SK-N-SH (cell line): ENCODE data around the gene TM9SF3. TPM values are rescaled to one million over a fixed set of nuclear protein-coding genes. Genes with fewer than 3 reads are reported as not detected.

Experiments
- CTCF ChIA-PET: fragments of 300-600, 350-600 bp; formaldehyde crosslinking; extraction: SDS; loops from one replicate; lab custom pipeline; 2021; lab: Yijun Ruan, JAX
- POLR2A ChIA-PET: fragments of 350-600 bp; sonication (Branson Sonifier 250); formaldehyde crosslinking; extraction: SDS; loops from one replicate; lab custom pipeline; 2020; ENCODE audit warnings: antibody characterized with exemption, inconsistent platforms; lab: Yijun Ruan, JAX
- DNase-seq: peaks from one replicate; pipeline ENCODE4 v3.0.0; 2012
- H2AFZ ChIP-seq: fragments of 200-600 bp; sonication (generic); 2 replicates; pipeline ENCODE4 v1.8.1; 2016; ENCODE audit warnings: antibody characterized with exemption, mild to moderate bottlenecking, low read depth
- H3F3A ChIP-seq: fragments of 200-600 bp; sonication (generic); replicated peaks from 2 replicates; pipeline ENCODE3; 2016; ENCODE audit warnings: antibody characterized with exemption, mild to moderate bottlenecking; ENCODE audit not compliant: insufficient read depth
- H3K27ac ChIP-seq, 2 experiments: fragments of 200-500 bp in 1 of 2; fragments of 200-600 bp in 1 of 2; sonication (Bioruptor generic) in 1 of 2; sonication (generic), shearing (Covaris generic) in 1 of 2; 2 replicates each; pipeline versions ENCODE4 v1.5.1 to v1.6.1; 2014 to 2016; ENCODE audit warnings: low read depth in 2 of 2, inconsistent platforms in 1 of 2, low read length in 1 of 2, mild to moderate bottlenecking in 1 of 2, mixed read lengths in 1 of 2
- H3K27me3 ChIP-seq: fragments of 200-600 bp; sonication (generic), shearing (Covaris generic); 2 replicates; pipeline ENCODE4 v1.6.1; 2016; ENCODE audit warnings: mixed run types; ENCODE audit not compliant: insufficient read depth
- H3K36me3 ChIP-seq, 2 experiments: fragments of 200-500 bp in 1 of 2; fragments of 200-600 bp in 1 of 2; sonication (Bioruptor generic) in 1 of 2; sonication (generic) in 1 of 2; replicated peaks in 1 of 2; 2 replicates each; pipeline versions ENCODE3 to v1.5.1; 2014 to 2016; ENCODE audit warnings: low read length in 1 of 2, mild to moderate bottlenecking in 1 of 2; ENCODE audit not compliant: insufficient read depth in 2 of 2, control insufficient read depth in 1 of 2
- H3K4me1 ChIP-seq, 2 experiments: fragments of 200-500 bp in 1 of 2; fragments of 200-600 bp in 1 of 2; sonication (Bioruptor generic) in 1 of 2; sonication (generic), shearing (Covaris generic) in 1 of 2; 2 replicates each; pipeline versions ENCODE4 v1.5.1 to v1.6.1; 2014 to 2016; ENCODE audit warnings: low read depth in 1 of 2, low read length in 1 of 2, mixed run types in 1 of 2; ENCODE audit not compliant: insufficient read depth in 2 of 2, control insufficient read depth in 1 of 2
- H3K4me2 ChIP-seq: fragments of 200-600 bp; sonication (generic), shearing (Covaris generic); 2 replicates; pipeline ENCODE4 v1.6.1; 2017; ENCODE audit warnings: mixed run types
- H3K4me3 ChIP-seq, 2 experiments: fragments of 200-500 bp in 1 of 2; fragments of 200-600 bp in 1 of 2; sonication (Bioruptor generic) in 1 of 2; sonication (generic), shearing (Covaris generic) in 1 of 2; 2 replicates each; pipeline versions ENCODE4 v1.5.1 to v1.8.1; 2014 to 2016; ENCODE audit warnings: low read depth in 2 of 2, inconsistent platforms in 1 of 2, low read length in 1 of 2, mild to moderate bottlenecking in 1 of 2, mixed read lengths in 1 of 2, moderate library complexity in 1 of 2
- H3K79me2 ChIP-seq: fragments of 200-600 bp; sonication (generic); 2 replicates; pipeline ENCODE4 v1.8.1; 2017; ENCODE audit warnings: mild to moderate bottlenecking; ENCODE audit not compliant: insufficient read depth
- H3K9ac ChIP-seq: fragments of 200-600 bp; sonication (generic); 2 replicates; pipeline ENCODE4 v1.6.1; 2017; ENCODE audit warnings: mixed run types
- H3K9me2 ChIP-seq: fragments of 200-600 bp; sonication (generic); 2 replicates; pipeline ENCODE4 v1.6.1; 2017; ENCODE audit warnings: mixed run types
- H3K9me3 ChIP-seq: fragments of 200-600 bp; sonication (generic); 2 replicates; pipeline ENCODE4 v1.6.1; 2017; ENCODE audit warnings: mixed run types, mild to moderate bottlenecking, moderate library complexity
- H4K20me1 ChIP-seq: fragments of 200-600 bp; sonication (generic); 2 replicates; pipeline ENCODE4 v1.6.1; 2017; ENCODE audit warnings: mild to moderate bottlenecking, mixed run types; ENCODE audit not compliant: insufficient read depth
- CTCF ChIP-seq: fragments of 200-600 bp; sonication (generic); IDR thresholded peaks from 2 replicates; pipeline ENCODE4 v1.6.1; 2017; ENCODE audit warnings: antibody characterized with exemption, mild to moderate bottlenecking, moderate library complexity
- FOSL2 ChIP-seq: IDR thresholded peaks from 2 replicates; pipeline ENCODE4 v1.4.0; 2012; ENCODE audit warnings: low read depth, mild to moderate bottlenecking, moderate library complexity, borderline replicate concordance
- GABPA ChIP-seq: IDR thresholded peaks from 2 replicates; pipeline ENCODE4 v1.4.0; 2012; ENCODE audit warnings: low read depth, mild to moderate bottlenecking
- IRF3 ChIP-seq: fragments of 150-350 bp; IDR thresholded peaks from 2 replicates; pipeline ENCODE4 v1.6.1; 2016; ENCODE audit warnings: mild to moderate bottlenecking, low read depth, low read length
- NFIC ChIP-seq: IDR thresholded peaks from 2 replicates; pipeline ENCODE4 v1.4.0; 2012; ENCODE audit warnings: borderline replicate concordance
- REST ChIP-seq: IDR thresholded peaks from 2 replicates; pipeline ENCODE4 v1.6.1; 2012; ENCODE audit warnings: mild to moderate bottlenecking, low read depth, low read length, moderate library complexity
- RFX5 ChIP-seq: IDR thresholded peaks from 2 replicates; pipeline ENCODE4 v1.6.1; 2012; ENCODE audit warnings: mild to moderate bottlenecking, improper control_type of control experiment, low read length
- SIN3A ChIP-seq: IDR thresholded peaks from 2 replicates; pipeline ENCODE4 v1.6.1; 2012; ENCODE audit warnings: low read depth, mild to moderate bottlenecking, low read length, moderate library complexity, borderline replicate concordance
- USF1 ChIP-seq: IDR thresholded peaks from 2 replicates; pipeline ENCODE4 v1.4.0; 2012; ENCODE audit warnings: low read depth, borderline replicate concordance
- YY1 ChIP-seq: IDR thresholded peaks from 2 replicates; pipeline ENCODE4 v1.4.0; 2012; ENCODE audit warnings: low read depth, mild to moderate bottlenecking
- WGBS: methylation state at CpG from one replicate; pipeline ENCODE4 v1.1.6; 2017; ENCODE audit warnings: low lambda C conversion rate; 5-methylcytosine and 5-hydroxymethylcytosine counted together
- polyA plus RNA-seq, 3 experiments: library from polyadenylated mRNA; depleted of rRNA; stranded (reverse); fragments of >200 nt; gene quantifications; 2 replicates each; pipeline ENCODE4 v1.2.3, GENCODE V29; 2012

Gene TM9SF3
- polyA plus RNA-seq, 1 of the 3 experiments (the other 2 are of a cell fraction): 24.9 TPM

GRCh38 chr10:96595741-96596140 is 8.9 kb upstream of the TM9SF3 start:
- Histone ChIP-seq H3K27me3 (peaks cover 8% of the 10 kb centered on the region; the same call in 1 of the 2 replicates), H4K20me1 (no peaks in the 10 kb centered on the region), H3K36me3 (no peaks in the 10 kb centered on the region), H3K79me2 (no peaks in the 10 kb centered on the region), H3K9ac (no peak overlapping the region), H3K4me3 (no peak overlapping the region), H3K4me1 (no peaks in the 10 kb centered on the region), H2AFZ (no peak overlapping the region), H3K9me2 (no peaks in the 10 kb centered on the region), H3K4me2 (no peak overlapping the region), H3K27ac (no peak overlapping the region)
- WGBS: 84% methylated on average over 4 of the region's 4 CpGs
- ChIA-PET POLR2A (no interaction called here), CTCF (interaction anchor here (0.9 to 1.2 kb wide), 2 partner anchors 14 to 261 kb away, joined by 3 read pairs; no protein-coding TSS in a partner anchor)
- DNase-seq: no peak
- TF ChIP-seq RFX5 (no peak), FOSL2 (no peak), CTCF (no peak), IRF3 (no peak), USF1 (no peak), REST (no peak), YY1 (no peak), NFIC (no peak), SIN3A (no peak), GABPA (no peak)
- TF ChIP-seq, all 33 proteins: peak for 0
- Histone ChIP-seq H3K9me3 (no peaks in the 10 kb centered on the region), H3F3A (no peaks in the 10 kb centered on the region)
